Sigmoid colon (tissue), 4 donors: ENCODE measurements around the gene SDK2.

Source experiments
- POLR2A ChIP-seq, 2 donors: fragments of 450-650 bp; IDR thresholded peaks; one replicate each; pipeline ENCODE4 v1.6.1; 2016; ENCODE audit warnings: antibody characterized with exemption in 2 of 2, mild to moderate bottlenecking in 2 of 2, moderate library complexity in 2 of 2
- POLR2AphosphoS5 ChIP-seq, 4 donors: sonication (generic); formaldehyde crosslinking; IDR thresholded peaks; one replicate each; pipeline ENCODE4 v1.6.1; 2017; ENCODE audit warnings: antibody characterized with exemption in 4 of 4
- TF ChIP-seq, protein P1 (sequence below), 4 experiments: fragments of 450-650 bp in 3 of 4; fragments of 200-600 bp in 1 of 4; IDR thresholded peaks; one replicate each; pipeline ENCODE4 v1.5.1; 2016 to 2019; ENCODE audit warnings: antibody characterized with exemption in 4 of 4, mild to moderate bottlenecking in 3 of 4, moderate library complexity in 2 of 4

DNA sequence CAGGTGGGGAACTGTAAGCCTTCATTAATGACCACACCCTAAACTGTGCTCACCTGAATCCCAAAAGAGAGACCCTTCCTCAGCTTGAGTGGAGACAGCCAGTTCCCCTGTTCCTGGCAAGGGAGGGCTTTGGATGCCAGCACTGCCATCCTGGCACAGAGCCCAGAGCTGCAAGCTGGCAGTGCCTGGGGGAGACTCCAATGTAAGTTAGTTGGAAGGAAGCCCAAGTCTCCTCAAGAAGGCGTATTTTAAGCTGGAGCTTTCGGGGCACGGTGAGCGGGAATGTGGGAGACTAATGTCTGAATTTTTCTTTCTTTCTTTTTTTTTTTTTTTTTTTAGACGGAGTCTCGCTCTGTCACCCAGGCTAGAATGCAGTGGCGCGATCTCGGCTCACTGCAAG is 337.1 kb downstream of the SDK2 start:
- TF ChIP-seq, protein P1, sequence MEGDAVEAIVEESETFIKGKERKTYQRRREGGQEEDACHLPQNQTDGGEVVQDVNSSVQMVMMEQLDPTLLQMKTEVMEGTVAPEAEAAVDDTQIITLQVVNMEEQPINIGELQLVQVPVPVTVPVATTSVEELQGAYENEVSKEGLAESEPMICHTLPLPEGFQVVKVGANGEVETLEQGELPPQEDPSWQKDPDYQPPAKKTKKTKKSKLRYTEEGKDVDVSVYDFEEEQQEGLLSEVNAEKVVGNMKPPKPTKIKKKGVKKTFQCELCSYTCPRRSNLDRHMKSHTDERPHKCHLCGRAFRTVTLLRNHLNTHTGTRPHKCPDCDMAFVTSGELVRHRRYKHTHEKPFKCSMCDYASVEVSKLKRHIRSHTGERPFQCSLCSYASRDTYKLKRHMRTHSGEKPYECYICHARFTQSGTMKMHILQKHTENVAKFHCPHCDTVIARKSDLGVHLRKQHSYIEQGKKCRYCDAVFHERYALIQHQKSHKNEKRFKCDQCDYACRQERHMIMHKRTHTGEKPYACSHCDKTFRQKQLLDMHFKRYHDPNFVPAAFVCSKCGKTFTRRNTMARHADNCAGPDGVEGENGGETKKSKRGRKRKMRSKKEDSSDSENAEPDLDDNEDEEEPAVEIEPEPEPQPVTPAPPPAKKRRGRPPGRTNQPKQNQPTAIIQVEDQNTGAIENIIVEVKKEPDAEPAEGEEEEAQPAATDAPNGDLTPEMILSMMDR (IDR thresholded peaks at IDR 0.05), result no peak
- TF ChIP-seq POLR2AphosphoS5 (IDR thresholded peaks at IDR 0.05) (peak; percentile 14 to 59 (median 36)), POLR2A (IDR thresholded peaks at IDR 0.05) (no peak)
